MM.1S (cell line): ENCODE results near the gene CDCA4.

Source experiments
- CTCF ChIP-seq: fragments of 300-600 bp; sonication (generic); IDR thresholded peaks from 2 replicates; pipeline ENCODE4 v1.5.1; 2016; ENCODE audit warnings: antibody characterized with exemption, low read length, mixed read lengths
- EZH2 ChIP-seq: fragments of 300-600 bp; sonication (generic); optimal IDR thresholded peaks from 2 replicates; pipeline ENCODE3; 2017; ENCODE audit warnings: low read depth, mild to moderate bottlenecking, antibody characterized with exemption, low read length, mixed read lengths
- EZH2phosphoT487 ChIP-seq: fragments of 300-600 bp; sonication (generic); IDR thresholded peaks from 2 replicates; pipeline ENCODE4 v1.6.1; 2018; ENCODE audit warnings: antibody characterized with exemption, low read length

GRCh38 chr14:105013150-105013785, 7.6 kb downstream of the CDCA4 start:
- TF ChIP-seq CTCF, result no peak
- no peak for TF ChIP-seq EZH2
- TF ChIP-seq EZH2phosphoT487, result no peak
